ENCODE data around the gene GPR62. TPM values are rescaled to one million over a fixed set of nuclear protein-coding genes. Genes with fewer than 3 reads are reported as not detected.

GPR62 gene
- total and polyA plus RNA-seq, 2 experiments from 2014 or later: 0.10 to 0.38 TPM

- Histone ChIP-seq H2AFZ (no peak overlapping the region), H3K27me3 (ENCODE audit: insufficient read depth) (peaks cover 18% of the 10 kb centered on the region; the same call in 1 of the 2 replicates), H3K4me3 (no peak overlapping the region), H3K36me3 (ENCODE audit: insufficient read depth) (no peaks in the 10 kb centered on the region), H3F3A (replicated peaks; ENCODE audit: low read depth) (no peaks in the 10 kb centered on the region), H3K4me2 (no peak overlapping the region), H4K20me1 (replicated peaks; ENCODE audit: insufficient read depth) (no peaks in the 10 kb centered on the region), H3K4me1 (ENCODE audit: insufficient read depth) (no peaks in the 10 kb centered on the region), H3K9me2 (ENCODE audit: insufficient read depth) (no peaks in the 10 kb centered on the region), H3K27ac (ENCODE audit: low read depth) (no peak overlapping the region), H3K79me2 (replicated peaks; ENCODE audit: insufficient read depth) (no peaks in the 10 kb centered on the region)
- H3K36me3 Mint-ChIP-seq (ENCODE audit: low read depth): 0 out of 3 replicates have a peak, but pooled peaks cover 2% of the 10 kb centered on the region
- H3K9me3 Mint-ChIP-seq: no peaks in the 10 kb centered on the region
- DNase-seq (ENCODE audit: low spot score): no peak
- H3K4me3 Mint-ChIP-seq: no peak overlapping the region
- H3K27ac Mint-ChIP-seq: no peak overlapping the region
- ATAC-seq: no peak
- no peaks in the 10 kb centered on the region; the same call in 2 of the 3 replicates for H3K4me1 Mint-ChIP-seq
- peaks cover 23% of the 10 kb centered on the region for H3K27me3 Mint-ChIP-seq (ENCODE audit: insufficient read depth, low read depth, poor library complexity)
- TF ChIP-seq ZNF114 (CRISPR knock-in tag; IDR thresholded peaks at IDR 0.05) (no peak), ETS1 (IDR thresholded peaks at IDR 0.05) (no peak), NANOG (IDR thresholded peaks at IDR 0.05; ENCODE audit: borderline replicate concordance) (no peak), JUNB (IDR thresholded peaks at IDR 0.05; ENCODE audit: unreplicated experiment) (no peak), REST (IDR thresholded peaks at IDR 0.05; ENCODE audit: unreplicated experiment) (no peak), CTCF (conservative IDR thresholded peaks at IDR 0.05; ENCODE audit: low read depth in 2 of 2) (no peak), CREB1 (CRISPR knock-in tag; IDR thresholded peaks at IDR 0.05; ENCODE audit: low read depth) (no peak), POLR2AphosphoS5 (IDR thresholded peaks at IDR 0.05; ENCODE audit: low read depth) (no peak), STAT1 (IDR thresholded peaks at IDR 0.05; ENCODE audit: unreplicated experiment) (no peak), ZNF331 (CRISPR knock-in tag; IDR thresholded peaks at IDR 0.05; ENCODE audit: low read depth) (no peak), ZNF462 (CRISPR knock-in tag; IDR thresholded peaks at IDR 0.05) (no peak), EZH2 (IDR thresholded peaks at IDR 0.05; ENCODE audit: low read depth, unreplicated experiment) (no peak), EZH2phosphoT487 (IDR thresholded peaks at IDR 0.05; ENCODE audit: unreplicated experiment) (no peak)
These were observed 7.1 kb upstream of the GPR62 start for GRCh38 chr3:51948016-51948580.
